NCI-H748 treated with DMSO at 0.1 percent for 48 hours (cell line): Measurements from ENCODE around the gene NBPF20.
"Not testable (repeated sequence)": the region's sequence is repeated elsewhere in the genome, so short reads cannot be mapped to it uniquely, and the experiment has no call there.

Source experiments
- DNase-seq: peaks from one replicate; lab custom pipeline; 2025; lab: John Stamatoyannopoulos, UW

The NBPF20 gene, protein sequence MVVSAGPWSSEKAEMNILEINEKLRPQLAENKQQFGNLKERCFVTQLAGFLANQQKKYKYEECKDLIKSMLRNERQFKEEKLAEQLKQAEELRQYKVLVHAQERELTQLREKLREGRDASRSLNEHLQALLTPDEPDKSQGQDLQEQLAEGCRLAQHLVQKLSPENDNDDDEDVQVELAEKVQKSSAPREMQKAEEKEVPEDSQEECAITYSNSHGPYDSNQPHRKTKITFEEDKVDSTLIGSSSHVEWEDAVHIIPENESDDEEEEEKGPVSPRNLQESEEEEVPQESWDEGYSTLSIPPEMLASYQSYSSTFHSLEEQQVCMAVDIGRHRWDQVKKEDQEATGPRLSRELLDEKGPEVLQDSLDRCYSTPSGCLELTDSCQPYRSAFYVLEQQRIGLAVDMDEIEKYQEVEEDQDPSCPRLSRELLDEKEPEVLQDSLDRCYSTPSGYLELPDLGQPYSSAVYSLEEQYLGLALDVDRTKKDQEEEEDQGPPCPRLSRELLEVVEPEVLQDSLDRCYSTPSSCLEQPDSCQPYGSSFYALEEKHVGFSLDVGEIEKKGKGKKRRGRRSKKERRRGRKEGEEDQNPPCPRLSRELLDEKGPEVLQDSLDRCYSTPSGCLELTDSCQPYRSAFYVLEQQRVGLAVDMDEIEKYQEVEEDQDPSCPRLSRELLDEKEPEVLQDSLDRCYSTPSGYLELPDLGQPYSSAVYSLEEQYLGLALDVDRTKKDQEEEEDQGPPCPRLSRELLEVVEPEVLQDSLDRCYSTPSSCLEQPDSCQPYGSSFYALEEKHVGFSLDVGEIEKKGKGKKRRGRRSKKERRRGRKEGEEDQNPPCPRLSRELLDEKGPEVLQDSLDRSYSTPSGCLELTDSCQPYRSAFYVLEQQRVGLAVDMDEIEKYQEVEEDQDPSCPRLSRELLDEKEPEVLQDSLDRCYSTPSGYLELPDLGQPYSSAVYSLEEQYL (N-terminal part only)

DNA sequence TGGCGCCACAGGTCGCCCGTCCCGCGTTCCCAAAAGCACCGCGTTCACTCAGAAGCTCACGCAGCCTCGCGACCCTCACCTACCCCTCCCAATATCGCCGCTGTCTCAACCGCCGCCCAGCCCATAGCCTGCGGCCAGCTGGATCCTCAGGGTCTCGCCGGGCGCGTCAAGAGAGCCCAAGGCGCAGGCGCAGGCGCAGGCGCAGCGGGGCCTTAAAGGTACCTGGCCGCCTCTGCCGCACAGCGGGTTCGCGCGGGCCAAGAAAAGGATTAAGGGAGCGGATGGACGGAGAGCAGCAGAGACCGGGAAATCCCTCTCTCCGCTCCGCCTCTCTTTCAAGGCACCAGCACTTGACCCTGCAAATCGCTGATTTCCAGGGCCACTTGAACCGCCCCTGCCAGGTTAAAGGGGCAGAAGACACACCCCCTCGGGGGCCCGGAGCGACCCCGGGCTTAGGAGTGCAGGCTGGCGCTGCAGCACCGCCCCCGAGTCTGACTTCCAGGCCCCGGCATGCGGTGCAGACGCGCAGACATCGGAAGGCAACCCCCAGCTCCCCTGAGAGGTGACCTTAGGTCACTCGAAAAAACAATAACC lies at the start of gene NBPF20:
TSS of gene NBPF20 (minus strand) at position 168 of the 594 bp plus-strand sequence. CDS start 20,331 bp downstream, outside the sequence.
- DNase-seq, result peak; percentile 69

DNA sequence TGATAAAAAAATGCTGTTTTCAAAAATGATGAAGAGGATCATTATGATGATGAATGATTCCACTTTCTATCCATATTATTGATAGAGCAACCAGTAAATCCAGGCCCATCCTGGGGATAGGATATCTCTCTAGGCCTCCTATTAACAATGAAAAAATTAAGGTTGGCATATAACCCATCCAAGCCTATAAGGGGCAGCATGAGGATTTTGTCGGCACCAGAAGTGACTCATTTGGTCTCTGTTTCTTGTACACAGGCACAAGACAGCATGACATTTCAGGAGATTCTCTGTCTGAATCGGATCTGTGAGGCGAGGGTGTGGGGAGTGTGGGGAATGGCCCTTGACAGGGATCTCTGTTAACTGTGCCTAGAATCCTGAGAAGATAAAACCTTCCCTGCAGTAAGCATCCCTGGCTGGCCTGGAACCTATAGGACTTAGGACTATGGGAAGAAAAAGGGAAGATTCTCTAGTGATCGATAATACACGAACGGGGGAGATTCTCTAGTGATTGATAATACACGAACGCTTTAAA lies 49.5 kb upstream of the NBPF20 start:
- not testable (repeated sequence) for DNase-seq

DNA sequence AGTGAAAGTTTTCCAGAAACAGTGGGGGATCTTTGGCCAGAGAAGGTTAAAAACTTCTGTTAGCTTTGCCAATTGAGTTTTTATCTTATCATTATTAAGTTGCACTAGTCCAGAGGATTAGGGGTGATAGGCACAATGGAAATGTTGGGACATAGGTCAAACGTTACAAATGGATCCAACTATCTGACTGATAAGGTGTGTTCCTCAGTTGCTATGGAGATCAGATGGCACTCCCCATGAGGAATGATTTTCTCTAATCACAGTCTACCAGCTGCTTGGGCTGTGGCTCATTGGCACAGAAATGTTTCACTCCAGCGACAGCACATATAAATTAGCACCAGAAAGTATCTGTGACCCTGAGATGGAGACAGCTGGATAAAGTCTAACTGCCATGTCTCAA lies 47.3 kb upstream of the NBPF20 start:
- DNase-seq, result not testable (repeated sequence)

DNA sequence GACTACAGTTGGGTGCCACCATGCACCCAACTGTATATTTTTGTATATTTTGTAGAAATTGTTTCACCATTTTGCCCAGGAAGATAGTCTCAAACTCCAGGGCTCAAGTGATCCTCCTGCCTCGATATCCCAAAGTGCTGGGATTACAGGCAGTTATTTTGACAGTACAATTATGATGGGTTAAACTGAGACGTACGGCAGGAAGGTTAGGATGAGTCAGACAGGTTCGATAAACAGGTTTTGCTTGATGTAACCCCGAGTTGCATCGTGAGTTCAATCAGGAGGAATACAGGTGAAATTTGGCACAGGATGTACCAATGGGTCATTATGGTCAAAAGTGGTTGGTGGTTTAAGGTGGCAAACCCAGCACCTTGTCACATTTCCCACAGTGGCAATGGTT lies 46.0 kb upstream of the NBPF20 start:
- DNase-seq, result not testable (repeated sequence)

DNA sequence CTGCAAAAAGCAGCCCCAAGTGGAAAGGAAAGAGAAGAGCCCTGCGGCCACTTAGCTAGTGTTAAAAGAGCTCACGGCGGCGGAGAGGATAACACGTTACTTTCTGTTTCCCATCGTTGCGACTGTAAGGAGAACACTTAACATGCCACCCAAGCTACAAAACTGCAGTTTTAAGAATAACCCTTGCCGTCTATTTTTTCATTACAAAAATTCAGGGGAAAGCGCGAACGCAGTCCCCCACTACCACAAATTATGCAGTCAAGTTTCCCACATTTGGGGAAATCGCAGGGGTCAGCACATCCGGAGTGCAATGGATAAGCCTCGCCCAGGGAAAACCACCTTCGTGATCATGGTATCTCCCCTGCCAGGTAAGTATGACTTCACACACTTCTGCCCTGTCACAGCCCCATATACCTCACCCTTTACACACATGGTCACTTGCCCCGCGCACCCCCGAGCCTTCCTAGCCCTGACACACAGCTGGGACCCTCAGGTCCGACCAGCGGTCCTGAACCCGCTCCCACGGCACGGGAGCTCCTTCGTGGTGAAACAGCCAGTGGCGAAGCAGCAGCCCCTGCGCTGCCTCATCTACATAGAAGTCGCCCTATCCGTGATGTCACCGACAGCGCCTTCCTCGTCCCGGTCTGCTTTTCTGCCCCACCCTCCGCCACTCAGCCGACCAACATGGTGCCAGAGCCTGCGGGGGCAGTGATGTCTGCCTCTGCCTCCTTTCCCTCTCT lies 40.2 kb upstream of the NBPF20 start:
- peak; percentile 66 for DNase-seq

DNA sequence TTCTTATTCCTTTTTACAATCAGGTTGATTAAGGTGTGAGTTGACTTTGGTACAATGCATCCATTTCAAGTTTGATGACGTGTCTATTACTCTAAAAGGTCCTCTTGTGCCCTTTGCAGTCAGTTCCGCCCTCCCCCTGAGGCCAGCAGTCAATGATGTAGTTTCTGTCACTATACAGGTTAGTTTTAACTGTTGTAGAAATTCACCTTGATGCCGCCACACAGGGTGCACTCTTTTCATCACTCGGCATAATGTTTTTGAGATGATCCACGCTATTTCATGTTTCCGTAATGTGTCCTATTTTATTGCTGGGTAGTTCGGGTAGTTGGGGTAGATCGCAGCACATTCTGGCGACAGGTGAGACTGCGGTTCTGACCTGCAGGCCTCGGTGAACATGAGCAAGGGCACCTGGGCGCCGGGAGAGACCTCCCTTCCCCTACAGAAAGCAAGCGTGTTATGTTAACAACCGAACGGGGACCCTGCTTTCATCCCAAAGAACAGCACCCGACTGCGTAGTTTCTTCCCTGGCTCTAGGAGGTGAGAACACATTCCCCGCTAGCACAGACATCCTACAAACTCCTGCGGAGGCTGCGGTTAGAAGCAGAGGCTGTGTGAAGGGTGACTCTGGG lies 39.4 kb upstream of the NBPF20 start:
- not testable (repeated sequence) for DNase-seq

DNA sequence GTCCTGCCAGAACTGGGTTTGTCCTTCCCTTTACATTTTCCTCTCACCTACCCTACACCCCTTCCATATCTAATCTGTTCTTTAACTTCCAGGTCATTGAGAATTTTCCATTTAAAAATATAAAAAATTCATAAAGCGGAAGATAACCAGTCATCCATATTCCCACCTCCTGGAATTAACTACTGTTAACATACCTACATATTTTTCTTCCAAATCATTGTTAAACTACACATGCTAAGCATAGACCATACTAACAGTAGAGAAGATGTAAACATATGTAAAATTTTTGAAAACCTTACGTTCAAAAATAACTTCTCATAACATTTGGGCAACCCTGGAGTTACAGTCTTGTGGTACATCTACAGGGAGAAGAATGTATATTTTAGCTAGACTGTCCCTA lies 38.6 kb upstream of the NBPF20 start:
- not testable (repeated sequence) for DNase-seq

DNA sequence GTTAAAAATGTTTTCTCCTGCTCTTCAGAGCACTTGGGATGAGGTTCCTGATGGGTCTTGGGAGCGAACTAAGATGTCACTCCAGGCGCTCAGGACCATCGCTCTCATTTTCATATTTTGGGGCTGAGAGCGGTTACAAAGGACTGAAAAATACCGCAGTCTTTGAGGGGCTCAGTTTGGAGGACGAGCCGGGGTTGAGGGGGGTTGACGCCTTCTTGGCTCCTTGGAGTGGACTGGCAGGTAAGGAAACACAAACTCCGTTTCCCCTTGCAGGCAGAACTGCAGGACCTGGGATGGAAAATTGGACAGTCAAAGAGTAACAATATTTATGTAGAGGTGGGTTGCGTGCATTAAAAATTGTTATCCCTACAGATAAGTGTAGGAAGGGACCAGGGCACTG lies 35.3 kb upstream of the NBPF20 start:
- not testable (repeated sequence) for DNase-seq

DNA sequence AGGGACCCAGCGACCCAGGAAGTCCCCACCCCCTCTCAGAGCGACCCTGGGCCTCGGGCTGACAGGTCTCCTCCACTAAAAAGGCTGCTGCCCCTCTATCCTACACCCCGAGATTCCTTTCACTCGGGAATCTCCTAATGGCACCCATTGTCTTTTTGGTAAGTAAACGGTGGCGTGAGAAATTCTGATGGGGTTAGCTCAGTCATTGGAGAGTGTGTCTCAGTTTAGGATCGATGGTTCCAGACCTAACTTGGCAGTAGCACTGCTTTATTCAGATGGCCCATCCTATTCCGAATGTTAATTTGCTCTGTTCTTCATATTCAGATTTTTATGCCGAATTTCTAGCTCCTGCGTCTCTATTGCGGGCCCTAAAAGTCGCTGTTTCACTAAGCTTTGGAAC lies 34.6 kb upstream of the NBPF20 start:
- not testable (repeated sequence) for DNase-seq

DNA sequence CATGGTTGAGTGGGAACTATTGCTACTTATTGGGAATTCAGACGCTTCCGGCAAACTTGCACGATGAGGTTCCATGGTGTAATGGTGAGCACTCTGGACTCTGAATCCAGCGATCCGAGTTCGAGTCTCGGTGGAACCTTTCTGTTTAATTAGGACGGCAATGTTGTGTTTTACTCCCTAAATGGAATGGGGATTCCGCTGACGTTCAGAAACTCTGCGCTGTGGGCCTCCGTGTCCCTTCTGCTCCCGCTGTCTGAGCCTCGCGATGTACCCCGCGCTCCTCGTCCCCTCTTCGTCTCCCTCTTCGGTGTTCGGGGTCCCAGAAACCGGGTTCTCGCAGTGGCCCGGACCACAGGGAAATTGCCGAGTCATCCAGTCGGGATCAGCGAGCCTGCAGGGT lies 34.2 kb upstream of the NBPF20 start:
- DNase-seq, result not testable (repeated sequence)

DNA sequence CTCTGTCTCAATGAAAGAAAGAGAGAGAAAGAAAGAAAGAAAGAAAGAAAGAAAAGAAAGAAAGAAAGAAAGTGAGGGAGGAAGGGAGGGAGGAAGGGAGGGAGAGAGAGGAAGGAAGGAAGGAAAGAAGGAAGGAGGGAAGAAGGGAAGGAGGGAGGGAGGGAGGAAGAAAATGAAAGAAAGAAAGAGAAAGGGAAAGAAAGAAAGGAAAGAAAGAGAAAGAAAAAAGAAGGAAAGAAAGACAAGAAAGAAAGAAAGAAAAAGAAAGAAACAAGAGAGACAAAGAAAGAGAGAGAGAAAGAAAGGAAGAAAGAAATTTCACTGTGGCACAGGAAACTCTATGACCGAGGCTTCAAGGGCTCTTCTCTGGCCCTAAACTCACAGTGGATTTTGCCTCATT lies 33.7 kb upstream of the NBPF20 start:
- DNase-seq, result not testable (repeated sequence)

DNA sequence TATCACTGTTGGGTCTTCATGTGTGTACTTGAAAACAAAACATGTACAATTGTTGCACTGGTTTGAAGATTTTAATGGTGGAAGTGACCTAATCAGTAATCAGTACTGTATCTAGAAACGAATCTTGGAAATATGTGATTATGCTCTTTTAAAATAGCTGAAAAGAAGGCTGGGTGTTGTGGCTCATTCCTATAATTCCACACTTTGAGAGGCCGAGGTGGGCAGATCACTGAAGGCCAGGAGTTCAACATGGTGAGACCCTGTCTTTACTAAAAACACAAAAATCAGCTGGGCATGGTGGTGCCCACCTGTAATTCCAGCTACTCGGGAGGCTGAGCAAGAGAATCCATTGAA lies 29.4 kb upstream of the NBPF20 start:
- DNase-seq, result not testable (repeated sequence)

DNA sequence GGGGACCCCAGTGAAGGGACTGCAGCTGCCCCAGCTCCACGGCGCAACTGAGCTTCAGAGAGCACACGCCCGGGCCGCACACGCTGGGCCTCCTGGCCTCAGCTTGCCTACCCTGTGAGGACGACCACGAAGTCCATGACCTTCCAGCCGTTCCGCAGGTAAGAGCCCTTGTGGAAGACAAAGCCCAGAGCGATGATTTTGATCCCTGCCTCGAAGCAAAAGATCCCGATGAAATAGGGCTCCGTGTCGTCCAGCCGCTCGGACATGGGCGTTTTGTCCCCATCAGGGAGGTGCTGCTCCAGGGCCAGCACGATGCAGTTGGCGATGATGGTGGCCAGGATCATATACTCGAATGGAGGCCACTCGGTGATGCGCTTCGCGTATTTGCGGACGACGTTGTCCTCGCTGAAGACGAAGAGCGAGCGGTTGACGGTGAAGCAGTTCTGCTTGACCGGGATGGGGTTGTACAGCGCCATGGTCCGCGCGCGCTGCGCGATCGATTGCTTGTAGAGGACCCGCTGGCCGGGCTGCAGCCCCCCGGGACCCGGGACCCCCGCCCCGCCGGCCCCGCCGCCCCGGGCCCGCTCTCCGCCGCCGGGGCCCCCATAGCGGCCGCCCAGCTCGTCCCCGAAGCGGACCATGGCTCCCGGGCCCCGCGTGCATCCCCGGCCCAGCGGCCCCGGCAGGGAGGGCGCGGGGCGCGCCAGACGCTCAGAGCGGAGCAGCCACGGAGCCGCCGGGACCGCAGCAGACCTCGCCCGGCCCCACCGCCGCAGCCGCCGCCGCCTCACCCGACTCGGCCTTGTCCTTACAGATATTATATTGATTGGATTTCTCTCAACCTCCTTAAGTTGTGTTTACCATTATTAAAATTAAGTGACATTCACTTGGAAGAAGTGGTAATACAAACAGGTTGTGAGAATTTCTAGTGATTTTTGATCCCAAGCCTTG lies 28.7 kb upstream of the NBPF20 start:
- not testable (repeated sequence) for DNase-seq

DNA sequence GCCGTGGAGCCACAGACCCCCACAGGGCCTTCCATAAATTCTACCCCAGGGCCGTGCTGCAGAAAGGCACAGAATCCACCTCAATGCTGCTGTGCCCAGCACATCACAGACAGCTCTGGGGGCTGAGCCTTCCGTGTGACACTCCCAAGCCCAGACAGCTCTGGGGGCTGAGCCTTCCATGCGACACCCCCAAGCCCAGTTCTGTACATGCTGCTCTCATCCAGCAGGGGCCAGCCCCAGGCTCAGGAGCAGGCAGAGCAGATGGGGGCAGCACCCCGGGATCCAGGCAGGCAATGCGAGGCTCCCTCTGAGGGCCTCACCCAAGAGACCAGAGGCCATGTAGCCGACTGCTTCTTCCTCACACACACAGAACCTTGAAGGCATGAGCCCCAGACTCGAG lies 27.1 kb upstream of the NBPF20 start:
- DNase-seq, result not testable (repeated sequence)

DNA sequence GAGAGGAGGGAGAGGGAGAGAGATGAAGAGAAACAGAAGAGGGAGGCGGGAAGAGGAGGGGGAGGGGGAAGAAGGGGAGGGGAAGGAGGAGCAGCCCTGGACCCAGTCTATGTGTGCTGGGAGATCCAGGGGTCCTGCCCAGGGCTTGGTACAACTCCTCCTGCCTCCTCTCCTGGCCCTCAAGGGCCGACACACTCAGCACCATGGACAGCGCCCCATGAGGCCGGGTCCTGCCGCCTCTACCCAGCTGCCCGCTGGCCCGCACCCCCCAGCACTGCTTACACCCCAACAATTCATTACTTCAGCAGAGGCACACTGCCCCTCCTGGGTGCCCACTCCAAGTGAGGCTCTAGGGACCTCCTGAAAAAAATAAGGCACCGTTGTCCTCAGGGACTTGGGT lies 26.5 kb upstream of the NBPF20 start:
- not testable (repeated sequence) for DNase-seq

DNA sequence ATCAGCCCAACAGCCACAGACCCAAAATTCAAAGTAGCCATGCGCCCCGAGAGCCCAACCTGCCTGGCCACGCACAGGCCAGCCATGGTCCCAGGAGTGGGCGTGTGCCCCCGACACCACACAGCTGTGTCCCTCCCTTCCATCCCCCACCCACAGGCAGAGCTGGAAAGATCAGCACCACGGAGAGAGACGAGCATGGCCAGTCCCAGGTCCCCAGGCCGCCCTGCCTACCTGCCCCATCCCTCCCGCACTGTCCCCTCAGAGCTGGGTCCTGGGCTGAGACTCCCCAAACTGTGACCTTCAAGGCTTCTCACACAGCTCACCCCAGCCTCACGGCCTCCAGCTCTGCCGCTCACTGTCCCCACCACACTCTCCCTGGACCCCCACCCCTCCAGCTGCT lies 19.8 kb upstream of the NBPF20 start:
- DNase-seq, result not testable (repeated sequence)

DNA sequence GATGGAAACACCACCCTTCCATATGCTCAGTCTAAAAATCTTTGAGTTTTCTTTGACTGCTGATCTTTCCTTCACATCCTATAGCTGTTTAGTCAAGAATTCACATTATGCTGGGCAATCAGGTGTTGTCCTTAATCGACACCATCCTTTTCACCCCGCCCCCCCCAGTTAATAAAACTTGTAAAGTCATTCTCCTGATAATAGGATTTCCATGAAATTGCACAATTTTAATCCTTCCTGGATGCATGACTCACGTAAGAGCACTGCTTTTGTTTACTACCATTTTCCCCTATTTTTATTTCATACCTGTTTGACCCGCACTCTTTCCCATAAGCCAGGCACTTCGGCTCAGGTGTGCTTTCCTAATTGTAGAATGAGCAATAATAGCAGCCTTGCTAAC lies 16.9 kb upstream of the NBPF20 start:
- DNase-seq, result not testable (repeated sequence)

DNA sequence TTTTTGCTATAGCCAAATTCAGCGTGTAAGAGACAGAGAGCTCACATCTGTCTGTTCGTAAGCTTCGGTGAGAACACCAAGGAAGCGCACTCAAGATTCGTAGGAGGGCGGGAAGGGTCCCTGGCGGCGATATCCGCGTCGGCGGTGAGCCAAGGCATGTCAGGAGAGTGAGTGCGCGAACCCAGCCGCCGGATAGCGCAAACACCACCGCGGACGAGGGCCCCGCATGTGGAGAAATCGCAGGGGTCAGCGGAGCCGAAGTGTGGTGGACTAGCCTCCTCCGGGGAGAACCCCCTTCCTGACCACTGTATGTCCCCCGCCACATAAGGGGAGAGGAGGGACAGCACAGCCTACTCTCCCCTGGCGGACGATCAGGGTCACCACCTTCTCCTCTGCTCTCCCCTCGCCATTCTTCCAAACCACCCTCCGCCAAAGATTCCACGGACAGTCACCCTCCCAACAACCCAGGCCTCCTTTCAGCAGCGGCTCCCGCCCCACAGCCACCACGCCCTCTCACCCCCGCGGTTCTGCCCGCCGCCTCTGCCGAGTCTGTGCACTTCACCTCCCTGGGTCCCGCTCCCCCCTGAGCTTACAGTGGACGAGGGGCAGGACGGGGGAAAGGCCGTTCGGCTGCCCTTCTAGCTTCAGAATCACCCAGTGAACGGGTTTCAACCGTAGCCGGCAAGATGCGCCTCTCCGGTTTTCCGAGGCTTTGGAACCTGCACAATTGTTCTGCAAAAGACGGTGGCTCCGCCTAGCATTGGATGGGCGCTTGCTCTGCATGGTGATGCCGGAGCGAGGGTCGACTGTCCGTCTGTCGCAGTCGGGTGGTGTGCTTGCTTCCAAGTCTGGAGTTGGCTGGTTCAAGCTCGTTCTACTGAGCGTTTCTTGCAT lies 6.2 kb upstream of the NBPF20 start:
- DNase-seq, result not testable (repeated sequence)

DNA sequence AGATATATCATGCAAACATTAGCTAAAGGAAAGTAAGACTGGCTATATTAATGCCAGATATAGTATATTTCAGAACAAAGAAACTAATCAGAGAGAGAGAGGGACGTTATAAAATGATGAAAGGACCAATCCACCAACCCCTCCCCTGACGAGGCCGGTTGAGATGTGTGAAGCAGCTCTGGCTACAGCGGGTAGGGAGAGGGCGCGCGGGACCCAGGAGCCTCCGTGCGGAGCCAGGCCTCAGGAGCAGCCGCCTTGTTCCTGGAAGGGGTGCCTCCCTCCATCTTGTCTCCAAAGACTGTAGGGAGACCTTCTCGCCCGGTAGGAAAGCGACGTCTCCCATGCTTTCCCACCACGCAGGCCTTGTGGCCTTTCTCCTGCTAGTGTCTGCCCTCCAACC lies 5.4 kb upstream of the NBPF20 start:
- DNase-seq, result not testable (repeated sequence)
